RWPE2 (cell line): ENCODE data around the gene RWDD3.

Experiments
- ATAC-seq: fragments of 200-7000 bp; cut with Tn5 transposase; 3 replicates; pipeline ENCODE4 v1.9.1; 2021; ENCODE audit warnings: low read depth
- DNase-seq: peaks from one replicate; pipeline ENCODE4 v3.0.0-alpha.2; 2020; ENCODE audit warnings: low spot score
- H3K27ac ChIP-seq: fragments of 450-650 bp; 2 replicates; pipeline ENCODE4 v1.5.1; 2017; ENCODE audit warnings: mild to moderate bottlenecking; ENCODE audit not compliant: poor library complexity, severe bottlenecking
- H3K27me3 ChIP-seq: fragments of 250-450 bp; sonication (Bioruptor Pico); 2 replicates; pipeline ENCODE4 v1.5.1; 2021; ENCODE audit warnings: mild to moderate bottlenecking, moderate library complexity; ENCODE audit not compliant: insufficient read depth, poor library complexity, severe bottlenecking
- H3K36me3 ChIP-seq: fragments of 250-450 bp; sonication (Bioruptor Pico); 2 replicates; pipeline ENCODE4 v1.5.1; 2020; ENCODE audit warnings: low read depth, mild to moderate bottlenecking, moderate library complexity
- H3K4me1 ChIP-seq: fragments of 250-450 bp; sonication (Bioruptor Pico); 2 replicates; pipeline ENCODE4 v1.5.1; 2021; ENCODE audit warnings: mild to moderate bottlenecking, moderate library complexity; ENCODE audit not compliant: insufficient read depth, poor library complexity, severe bottlenecking
- H3K4me3 ChIP-seq: fragments of 250-450 bp; sonication (Bioruptor Pico); 2 replicates; pipeline ENCODE4 v1.5.1; 2021; ENCODE audit warnings: mild to moderate bottlenecking, moderate library complexity; ENCODE audit not compliant: severe bottlenecking
- H3K9me3 ChIP-seq: fragments of 250-450 bp; sonication (Bioruptor Pico); 2 replicates; pipeline ENCODE4 v1.5.1; 2021; ENCODE audit warnings: mild to moderate bottlenecking, moderate library complexity; ENCODE audit not compliant: severe bottlenecking
- TF ChIP-seq, protein P1 (sequence below): fragments of 450-650 bp; IDR thresholded peaks from one replicate; pipeline ENCODE4 v1.5.1; 2017; ENCODE audit warnings: mild to moderate bottlenecking, moderate library complexity; ENCODE audit not compliant: poor library complexity, severe bottlenecking

RWDD3 gene

GRCh38 chr1:95197616-95198252 is 36.3 kb upstream of the RWDD3 start:
- DNase-seq (no peak), ATAC-seq (peak; percentile 92)
- no peak overlapping the region for H3K27ac ChIP-seq
- TF ChIP-seq, protein P1, sequence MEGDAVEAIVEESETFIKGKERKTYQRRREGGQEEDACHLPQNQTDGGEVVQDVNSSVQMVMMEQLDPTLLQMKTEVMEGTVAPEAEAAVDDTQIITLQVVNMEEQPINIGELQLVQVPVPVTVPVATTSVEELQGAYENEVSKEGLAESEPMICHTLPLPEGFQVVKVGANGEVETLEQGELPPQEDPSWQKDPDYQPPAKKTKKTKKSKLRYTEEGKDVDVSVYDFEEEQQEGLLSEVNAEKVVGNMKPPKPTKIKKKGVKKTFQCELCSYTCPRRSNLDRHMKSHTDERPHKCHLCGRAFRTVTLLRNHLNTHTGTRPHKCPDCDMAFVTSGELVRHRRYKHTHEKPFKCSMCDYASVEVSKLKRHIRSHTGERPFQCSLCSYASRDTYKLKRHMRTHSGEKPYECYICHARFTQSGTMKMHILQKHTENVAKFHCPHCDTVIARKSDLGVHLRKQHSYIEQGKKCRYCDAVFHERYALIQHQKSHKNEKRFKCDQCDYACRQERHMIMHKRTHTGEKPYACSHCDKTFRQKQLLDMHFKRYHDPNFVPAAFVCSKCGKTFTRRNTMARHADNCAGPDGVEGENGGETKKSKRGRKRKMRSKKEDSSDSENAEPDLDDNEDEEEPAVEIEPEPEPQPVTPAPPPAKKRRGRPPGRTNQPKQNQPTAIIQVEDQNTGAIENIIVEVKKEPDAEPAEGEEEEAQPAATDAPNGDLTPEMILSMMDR, result no peak
- H3K36me3 ChIP-seq, result no peaks in the 10 kb centered on the region
- H3K27me3 ChIP-seq, result no peaks in the 10 kb centered on the region
- H3K9me3 ChIP-seq, result no peaks in the 10 kb centered on the region
- peaks cover 6% of the 10 kb centered on the region for H3K4me1 ChIP-seq
- no peak overlapping the region for H3K4me3 ChIP-seq

GRCh38 chr1:95201905-95202304 is 32.1 kb upstream of the RWDD3 start:
- Histone ChIP-seq H3K27me3 (no peaks in the 10 kb centered on the region), H3K4me3 (no peak overlapping the region), H3K9me3 (no peaks in the 10 kb centered on the region), H3K36me3 (no peaks in the 10 kb centered on the region), H3K4me1 (peaks cover 6% of the 10 kb centered on the region), H3K27ac (no peak overlapping the region)
- ATAC-seq (no peak), DNase-seq (no peak)
- TF ChIP-seq, protein P1, result no peak

DNA sequence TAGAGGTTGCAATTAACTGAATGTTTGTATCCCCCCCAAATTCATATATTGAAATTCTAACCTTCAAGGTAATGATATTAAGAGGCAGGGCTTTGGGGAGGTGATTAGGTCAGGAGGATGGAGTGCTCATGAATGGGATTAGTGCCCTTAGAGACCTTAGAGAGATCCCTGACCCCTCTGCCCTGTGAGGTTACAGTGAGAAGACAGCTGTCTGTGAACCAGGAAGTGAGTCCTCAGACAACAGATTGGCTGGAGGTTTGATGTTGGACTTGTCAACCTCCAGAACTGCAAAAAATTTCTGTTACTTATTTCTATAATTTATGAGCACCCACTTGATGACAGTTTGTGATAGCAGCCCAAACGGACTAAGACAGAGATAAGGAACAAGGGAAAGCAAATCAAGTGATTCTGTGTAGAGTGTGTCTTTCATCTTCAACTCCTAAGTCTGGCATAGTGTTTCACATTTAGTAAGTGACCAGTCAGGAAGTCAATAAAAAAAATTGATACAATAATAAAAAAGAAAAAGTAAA is 30.0 kb upstream of the RWDD3 start:
- ATAC-seq (no peak), DNase-seq (no peak)
- Histone ChIP-seq H3K9me3 (no peaks in the 10 kb centered on the region), H3K36me3 (no peaks in the 10 kb centered on the region), H3K4me3 (no peak overlapping the region), H3K27ac (no peak overlapping the region), H3K4me1 (no peaks in the 10 kb centered on the region), H3K27me3 (no peaks in the 10 kb centered on the region)
- TF ChIP-seq, protein P1, result no peak

- TF ChIP-seq, protein P1, result no peak
- Histone ChIP-seq H3K27me3 (no peaks in the 10 kb centered on the region), H3K27ac (no peak overlapping the region), H3K4me1 (no peaks in the 10 kb centered on the region), H3K4me3 (no peak overlapping the region), H3K36me3 (no peaks in the 10 kb centered on the region), H3K9me3 (no peaks in the 10 kb centered on the region)
- DNase-seq (no peak), ATAC-seq (no peak)
These were observed 27.5 kb upstream of the RWDD3 start for GRCh38 chr1:95206514-95206913.

DNA sequence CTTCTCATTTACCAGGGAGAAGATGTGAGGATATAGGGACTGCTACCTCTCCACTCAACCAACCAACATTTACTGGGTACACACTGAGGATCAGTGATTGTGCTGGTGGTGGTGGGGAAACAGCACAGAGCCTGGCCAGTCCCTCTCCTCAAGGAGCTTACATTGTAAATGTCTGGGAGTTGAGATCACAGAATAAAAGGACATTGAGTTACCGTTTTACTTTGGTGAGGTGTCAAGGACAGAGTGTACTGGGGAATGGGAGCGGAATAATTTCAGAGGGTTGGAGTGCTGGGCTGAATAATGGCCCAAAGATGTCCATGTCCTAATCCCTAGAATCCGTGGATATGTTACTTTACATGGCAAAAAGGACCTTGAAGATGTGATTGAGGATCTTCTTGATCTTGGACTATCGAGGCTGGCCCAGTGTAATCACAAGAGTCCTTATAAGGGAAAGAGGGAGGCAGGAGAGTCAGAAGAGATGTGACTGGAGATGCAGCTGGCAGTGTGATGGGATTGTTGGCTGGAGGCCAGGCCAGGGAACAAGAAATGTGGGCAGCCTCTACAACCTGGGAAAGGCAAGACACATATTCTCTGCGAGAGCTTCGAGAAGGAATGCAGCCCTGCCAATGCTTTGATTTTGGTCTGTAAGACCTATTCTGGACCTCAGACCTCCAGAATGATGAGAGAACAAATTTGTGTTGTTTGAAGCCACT is 26.6 kb upstream of the RWDD3 start:
- H3K36me3 ChIP-seq, result no peaks in the 10 kb centered on the region
- ATAC-seq, result no peak
- no peak for DNase-seq
- TF ChIP-seq, protein P1, result no peak
- no peaks in the 10 kb centered on the region for H3K27me3 ChIP-seq
- no peaks in the 10 kb centered on the region for H3K4me1 ChIP-seq
- H3K27ac ChIP-seq, result no peak overlapping the region
- H3K9me3 ChIP-seq, result no peaks in the 10 kb centered on the region
- no peak overlapping the region for H3K4me3 ChIP-seq
